ENCODE data around the gene PSEN2.
"Not testable (repeated sequence)": the region's sequence is repeated elsewhere in the genome, so short reads cannot be mapped to it uniquely, and the experiment has no call there.

PSEN2 gene

DNA sequence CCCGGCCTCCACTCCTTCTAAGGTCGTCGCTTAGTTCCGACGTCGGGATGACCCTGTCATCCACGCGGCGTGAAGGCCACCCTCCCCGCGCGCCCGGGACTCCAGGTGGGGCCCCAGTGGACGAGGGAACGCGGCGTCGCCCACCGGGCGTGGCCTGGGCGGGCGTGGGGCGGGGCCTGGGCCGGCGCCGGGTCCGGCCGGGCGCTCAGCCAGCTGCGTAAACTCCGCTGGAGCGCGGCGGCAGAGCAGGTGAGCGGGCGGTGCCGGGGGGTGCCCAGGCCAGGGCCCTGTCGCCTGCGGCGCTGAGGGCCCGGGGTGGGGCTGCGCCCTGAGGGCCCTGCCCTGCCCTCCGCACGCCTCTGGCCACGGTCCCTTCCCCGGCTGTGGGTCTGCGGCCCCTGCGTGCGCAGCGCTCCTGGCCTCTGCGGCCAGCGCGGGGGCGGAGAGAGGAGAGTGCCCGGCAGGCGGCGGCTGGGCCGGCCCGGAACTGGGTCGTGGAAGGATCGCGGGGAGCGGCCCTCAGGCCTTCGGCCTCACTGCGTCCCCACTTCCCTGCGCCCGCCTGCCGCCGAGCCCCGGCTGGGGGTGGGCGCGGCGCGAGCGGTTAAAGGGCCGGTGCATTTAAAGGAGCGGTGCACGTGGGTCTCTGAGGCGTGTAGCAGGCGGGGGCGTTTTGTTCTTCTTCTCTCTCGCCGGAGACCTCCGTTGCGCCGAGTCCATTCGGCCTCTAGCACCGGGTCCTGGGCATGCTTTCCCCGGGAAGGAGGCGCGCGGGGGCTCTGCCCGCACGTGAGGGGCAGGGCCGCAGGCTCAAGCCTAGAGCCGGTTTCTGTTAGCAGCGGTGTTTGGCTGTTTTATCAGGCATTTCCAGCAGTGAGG, at the start of gene PSEN2:
Gene PSEN2 (plus strand): TSS at position 216 of the 879 bp plus-strand sequence. CDS start 11,292 bp downstream, outside the sequence.
- DNase-seq (ENCODE audit: insufficient read length, low spot score) (peak; percentile 75), FAIRE-seq (no peak)
- TF ChIP-seq POLR2A (IDR thresholded peaks at IDR 0.05; ENCODE audit: low read depth, low read length), result peak; percentile 46; the same call in 1 of the 2 replicates

DNA sequence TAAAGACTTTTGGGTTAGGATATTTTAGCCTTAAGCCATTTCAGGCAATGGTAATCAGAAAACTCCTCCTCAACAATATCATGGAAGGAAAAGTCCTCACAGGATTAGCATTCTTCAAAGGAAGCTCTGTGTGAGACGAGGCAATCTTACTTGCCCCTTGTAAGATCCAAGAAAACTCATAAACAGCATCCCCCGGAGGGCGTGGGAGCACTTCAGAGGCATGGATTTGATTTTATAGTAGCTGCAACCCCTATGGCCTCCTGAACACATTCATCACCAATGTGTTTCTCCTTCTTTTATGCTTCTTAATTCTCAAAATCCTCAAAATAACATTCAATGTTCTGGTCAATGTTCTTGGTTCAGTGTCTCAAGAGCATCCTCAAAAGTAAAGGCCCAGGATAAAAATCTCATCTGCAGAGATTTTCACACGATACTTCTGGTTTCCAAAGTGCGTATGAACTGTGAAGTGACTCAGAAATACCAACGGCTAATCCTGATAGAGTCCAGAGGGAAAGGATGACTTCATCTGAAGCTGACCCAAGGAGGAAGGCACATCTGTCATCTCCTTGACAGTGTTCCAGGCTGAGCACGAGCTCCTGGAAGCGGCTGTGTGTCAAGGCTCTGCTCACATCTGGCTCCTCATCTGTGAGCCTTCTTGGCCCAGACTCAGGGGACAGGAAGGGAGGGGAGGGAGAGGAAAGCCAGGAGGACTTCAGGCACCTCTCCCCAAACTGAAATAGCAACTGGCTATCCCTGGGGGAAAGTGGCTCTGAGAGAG, 49.3 kb upstream of the PSEN2 start:
- FAIRE-seq, result peak; percentile 52
- DNase-seq (ENCODE audit: insufficient read length, low spot score), result peak; percentile 87
- no peak for TF ChIP-seq POLR2A (IDR thresholded peaks at IDR 0.05; ENCODE audit: low read depth, low read length)

- DNase-seq (ENCODE audit: insufficient read length, low spot score), result no peak
- FAIRE-seq, result no peak
- no peak for TF ChIP-seq POLR2A (IDR thresholded peaks at IDR 0.05; ENCODE audit: low read depth, low read length)
These were observed 48.7 kb upstream of the PSEN2 start for GRCh38 chr1:226821719-226822085.

- no peak for TF ChIP-seq POLR2A (IDR thresholded peaks at IDR 0.05; ENCODE audit: low read depth, low read length)
- DNase-seq (ENCODE audit: insufficient read length, low spot score), result no peak
- no peak for FAIRE-seq
These were observed 46.8 kb upstream of the PSEN2 start for GRCh38 chr1:226823643-226824042.

- FAIRE-seq (no peak), DNase-seq (ENCODE audit: insufficient read length, low spot score) (no peak)
- no peak for TF ChIP-seq POLR2A (IDR thresholded peaks at IDR 0.05; ENCODE audit: low read depth, low read length)
These were observed 45.2 kb upstream of the PSEN2 start for GRCh38 chr1:226825037-226825745.

DNA sequence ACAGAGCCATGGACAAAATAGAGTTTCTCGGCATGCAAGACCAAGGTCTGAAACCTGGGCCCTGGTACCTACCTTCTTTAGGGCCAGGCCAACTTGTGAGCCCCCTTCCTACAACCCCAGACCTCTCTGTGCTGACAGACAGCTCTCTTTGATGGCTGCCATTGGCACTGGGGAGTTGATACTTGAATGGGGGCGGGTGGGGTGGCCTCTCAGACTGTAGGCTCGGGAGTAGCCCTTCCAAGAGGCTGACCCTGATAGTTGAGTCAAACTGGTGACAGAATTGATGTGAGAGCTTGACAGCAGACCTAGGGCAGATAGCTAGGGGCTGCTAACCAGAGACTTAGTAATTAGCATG, 44.7 kb upstream of the PSEN2 start:
- FAIRE-seq, result no peak
- DNase-seq (ENCODE audit: insufficient read length, low spot score), result no peak
- TF ChIP-seq POLR2A (IDR thresholded peaks at IDR 0.05; ENCODE audit: low read depth, low read length), result no peak

- DNase-seq (ENCODE audit: insufficient read length, low spot score) (no peak), FAIRE-seq (no peak)
- TF ChIP-seq POLR2A (IDR thresholded peaks at IDR 0.05; ENCODE audit: low read depth, low read length), result no peak
These were observed 43.7 kb upstream of the PSEN2 start for GRCh38 chr1:226826479-226827261.

GRCh38 chr1:226827458-226827857, 43.0 kb upstream of the PSEN2 start:
- DNase-seq (ENCODE audit: insufficient read length, low spot score) (no peak), FAIRE-seq (no peak)
- TF ChIP-seq POLR2A (IDR thresholded peaks at IDR 0.05; ENCODE audit: low read depth, low read length), result no peak

DNA sequence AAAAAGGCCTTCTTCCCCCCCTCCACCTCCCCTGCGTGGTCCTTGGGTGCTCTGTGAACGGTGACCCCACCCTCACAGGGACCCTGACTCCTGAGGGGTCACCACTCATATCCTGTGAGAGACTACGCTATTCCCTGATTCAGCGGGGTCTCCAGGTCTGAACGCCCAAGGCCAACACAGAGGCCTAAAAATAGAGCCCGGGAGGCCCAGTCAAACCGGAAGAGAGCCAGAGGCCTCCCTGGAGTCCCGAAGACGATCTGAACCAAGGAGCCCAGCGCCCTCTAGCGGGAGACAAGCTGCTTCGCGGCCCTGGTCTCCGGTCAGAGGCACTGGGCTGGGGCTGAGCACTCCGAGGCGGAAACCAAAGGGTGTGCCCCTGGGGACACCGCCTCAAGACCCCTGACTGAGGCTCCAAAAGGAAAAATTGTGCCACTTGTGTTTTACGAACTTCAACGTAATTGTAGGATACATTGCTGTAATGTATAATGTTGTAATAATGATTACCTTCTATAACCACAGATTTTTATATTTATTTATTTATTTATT, 42.4 kb upstream of the PSEN2 start:
- peak; percentile 85 for DNase-seq (ENCODE audit: insufficient read length, low spot score)
- no peak for TF ChIP-seq POLR2A (IDR thresholded peaks at IDR 0.05; ENCODE audit: low read depth, low read length)
- FAIRE-seq, result no peak

- FAIRE-seq (no peak), DNase-seq (ENCODE audit: insufficient read length, low spot score) (no peak)
- TF ChIP-seq POLR2A (IDR thresholded peaks at IDR 0.05; ENCODE audit: low read depth, low read length), result no peak
These were observed 41.3 kb upstream of the PSEN2 start for GRCh38 chr1:226829105-226829504.

- DNase-seq (ENCODE audit: insufficient read length, low spot score) (no peak), FAIRE-seq (no peak)
- TF ChIP-seq POLR2A (IDR thresholded peaks at IDR 0.05; ENCODE audit: low read depth, low read length), result no peak
These were observed 38.5 kb upstream of the PSEN2 start for GRCh38 chr1:226831953-226832352.

GRCh38 chr1:226832613-226833012, 37.8 kb upstream of the PSEN2 start:
- FAIRE-seq, result no peak
- no peak for TF ChIP-seq POLR2A (IDR thresholded peaks at IDR 0.05; ENCODE audit: low read depth, low read length)
- no peak for DNase-seq (ENCODE audit: insufficient read length, low spot score)

- not testable (repeated sequence) for FAIRE-seq
These were observed 36.2 kb upstream of the PSEN2 start for GRCh38 chr1:226834179-226834578.

DNA sequence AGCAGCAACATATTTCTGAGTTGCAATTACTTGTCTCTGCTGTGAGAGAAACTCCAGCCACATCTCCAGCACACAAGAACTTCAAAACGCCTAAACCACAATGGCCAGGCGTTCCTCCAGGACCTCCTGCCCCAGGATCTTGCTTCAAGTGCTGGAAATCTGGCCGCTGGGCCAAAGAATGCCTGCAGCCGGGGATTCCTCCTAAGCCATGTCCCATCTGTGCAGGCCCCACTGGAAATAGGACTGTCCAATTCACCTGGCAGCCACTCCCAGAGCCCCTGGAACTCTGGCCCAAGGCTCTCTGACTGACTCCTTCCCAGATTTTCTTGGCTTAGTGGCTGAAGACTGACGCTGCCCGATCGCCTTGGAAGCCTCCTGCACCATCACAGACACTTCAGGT, 35.0 kb upstream of the PSEN2 start:
- not testable (repeated sequence) for FAIRE-seq; DNase-seq (ENCODE audit: insufficient read length, low spot score)

More at GRCh38 chr1:226834179-226834578, 36.2 kb upstream of the PSEN2 start:
- DNase-seq (ENCODE audit: insufficient read length, low spot score), result not testable (repeated sequence)

GRCh38 chr1:226837966-226838365, 32.5 kb upstream of the PSEN2 start:
- not testable (repeated sequence) for FAIRE-seq; DNase-seq (ENCODE audit: insufficient read length, low spot score)

Data from H54 (cell line).